Breast epithelium (tissue), 3 donors: Measurements from ENCODE around the gene SETBP1.

Experiments used
- POLR2A ChIP-seq: fragments of 450-650 bp; IDR thresholded peaks from one replicate; pipeline ENCODE4 v1.6.1; 2016; ENCODE audit warnings: antibody characterized with exemption, mild to moderate bottlenecking, moderate library complexity
- POLR2AphosphoS5 ChIP-seq, 3 donors: sonication (generic); formaldehyde crosslinking; IDR thresholded peaks; one replicate each; pipeline ENCODE4 v1.6.1; 2017; ENCODE audit warnings: antibody characterized with exemption in 3 of 3
- TF ChIP-seq, protein P1 (sequence below), 3 donors: fragments of 450-650 bp; IDR thresholded peaks; one replicate each; pipeline ENCODE4 v1.5.1; 2016 to 2017; ENCODE audit warnings: antibody characterized with exemption in 3 of 3, mild to moderate bottlenecking in 3 of 3, moderate library complexity in 3 of 3

- TF ChIP-seq POLR2A (no peak), POLR2AphosphoS5 (IDR thresholded peaks at IDR 0.05) (no peak)
- TF ChIP-seq, protein P1, sequence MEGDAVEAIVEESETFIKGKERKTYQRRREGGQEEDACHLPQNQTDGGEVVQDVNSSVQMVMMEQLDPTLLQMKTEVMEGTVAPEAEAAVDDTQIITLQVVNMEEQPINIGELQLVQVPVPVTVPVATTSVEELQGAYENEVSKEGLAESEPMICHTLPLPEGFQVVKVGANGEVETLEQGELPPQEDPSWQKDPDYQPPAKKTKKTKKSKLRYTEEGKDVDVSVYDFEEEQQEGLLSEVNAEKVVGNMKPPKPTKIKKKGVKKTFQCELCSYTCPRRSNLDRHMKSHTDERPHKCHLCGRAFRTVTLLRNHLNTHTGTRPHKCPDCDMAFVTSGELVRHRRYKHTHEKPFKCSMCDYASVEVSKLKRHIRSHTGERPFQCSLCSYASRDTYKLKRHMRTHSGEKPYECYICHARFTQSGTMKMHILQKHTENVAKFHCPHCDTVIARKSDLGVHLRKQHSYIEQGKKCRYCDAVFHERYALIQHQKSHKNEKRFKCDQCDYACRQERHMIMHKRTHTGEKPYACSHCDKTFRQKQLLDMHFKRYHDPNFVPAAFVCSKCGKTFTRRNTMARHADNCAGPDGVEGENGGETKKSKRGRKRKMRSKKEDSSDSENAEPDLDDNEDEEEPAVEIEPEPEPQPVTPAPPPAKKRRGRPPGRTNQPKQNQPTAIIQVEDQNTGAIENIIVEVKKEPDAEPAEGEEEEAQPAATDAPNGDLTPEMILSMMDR (IDR thresholded peaks at IDR 0.05), result no peak
Measured at GRCh38 chr18:45049578-45050319, 369.1 kb downstream of the SETBP1 start.
